ENCODE data around the gene CRYL1. TPM values are rescaled to one million over a fixed set of nuclear protein-coding genes. Genes with fewer than 3 reads are reported as not detected.
"Not testable (repeated sequence)": the region's sequence is repeated elsewhere in the genome, so short reads cannot be mapped to it uniquely, and the experiment has no call there.

CRYL1 gene
- total and polyA plus RNA-seq, 7 donors: 33.0 to 183 (median 53.5) TPM

DNA sequence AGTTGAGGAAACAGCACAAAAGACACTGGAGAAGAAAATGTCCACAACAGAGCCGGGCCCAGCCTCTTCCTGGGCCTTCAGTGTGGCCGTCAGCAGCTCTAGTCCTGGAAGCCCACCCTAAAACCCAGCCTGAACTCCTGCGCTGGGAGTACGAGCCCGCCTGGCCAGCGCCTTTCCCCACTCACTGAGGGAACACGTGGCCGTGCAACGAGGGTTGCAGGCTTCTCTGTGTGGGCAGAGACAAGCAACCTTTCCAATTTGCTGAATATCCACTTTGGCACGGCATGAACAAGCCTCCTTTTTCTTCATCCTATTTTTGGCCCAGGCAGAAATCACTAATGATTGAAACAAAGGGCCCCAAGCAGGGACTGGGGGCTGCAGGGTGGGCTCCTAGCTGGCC lies 89.2 kb downstream of the CRYL1 start:
- Histone ChIP-seq H3K4me1 (no peaks in the 10 kb centered on the region), H3K4me3 (no peak overlapping the region), H3K27me3 (no peaks in the 10 kb centered on the region), H3K9me3 (no peaks in the 10 kb centered on the region), H3K27ac (no peak overlapping the region), H3K36me3 (peaks cover 0 to 8% (median 0%) of the 10 kb centered on the region in 4 donors)
- intact Hi-C loops (cut with DNase I): no loop called here
- TF ChIP-seq POLR2A (IDR thresholded peaks at IDR 0.05) (no peak), EP300 (IDR thresholded peaks at IDR 0.05) (no peak), POLR2AphosphoS5 (IDR thresholded peaks at IDR 0.05) (no peak)
- TF ChIP-seq, protein P1, sequence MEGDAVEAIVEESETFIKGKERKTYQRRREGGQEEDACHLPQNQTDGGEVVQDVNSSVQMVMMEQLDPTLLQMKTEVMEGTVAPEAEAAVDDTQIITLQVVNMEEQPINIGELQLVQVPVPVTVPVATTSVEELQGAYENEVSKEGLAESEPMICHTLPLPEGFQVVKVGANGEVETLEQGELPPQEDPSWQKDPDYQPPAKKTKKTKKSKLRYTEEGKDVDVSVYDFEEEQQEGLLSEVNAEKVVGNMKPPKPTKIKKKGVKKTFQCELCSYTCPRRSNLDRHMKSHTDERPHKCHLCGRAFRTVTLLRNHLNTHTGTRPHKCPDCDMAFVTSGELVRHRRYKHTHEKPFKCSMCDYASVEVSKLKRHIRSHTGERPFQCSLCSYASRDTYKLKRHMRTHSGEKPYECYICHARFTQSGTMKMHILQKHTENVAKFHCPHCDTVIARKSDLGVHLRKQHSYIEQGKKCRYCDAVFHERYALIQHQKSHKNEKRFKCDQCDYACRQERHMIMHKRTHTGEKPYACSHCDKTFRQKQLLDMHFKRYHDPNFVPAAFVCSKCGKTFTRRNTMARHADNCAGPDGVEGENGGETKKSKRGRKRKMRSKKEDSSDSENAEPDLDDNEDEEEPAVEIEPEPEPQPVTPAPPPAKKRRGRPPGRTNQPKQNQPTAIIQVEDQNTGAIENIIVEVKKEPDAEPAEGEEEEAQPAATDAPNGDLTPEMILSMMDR (IDR thresholded peaks at IDR 0.05): no peak
- 94 to 96% methylated on average over 10 of the region's 10 CpGs for WGBS, 2 donors
- DNase-seq: no peak

- H3K36me3 ChIP-seq: peaks cover 0 to 12% (median 0%) of the 10 kb centered on the region in 4 donors
- no peak overlapping the region for H3K27ac ChIP-seq
These were observed 89.9 kb downstream of the CRYL1 start for GRCh38 chr13:20435616-20436368.

GRCh38 chr13:20434210-20434609 lies 91.4 kb downstream of the CRYL1 start:
- H3K9me3 ChIP-seq; H3K27me3 ChIP-seq; DNase-seq; intact Hi-C loops (cut with DNase I); H3K4me3 ChIP-seq; H3K4me1 ChIP-seq; H3K27ac ChIP-seq: not testable (repeated sequence)
- WGBS, 2 donors: 97% methylated on average over 9 of the region's 9 CpGs
- peaks cover 0 to 19% (median 0%) of the 10 kb centered on the region in 4 donors for H3K36me3 ChIP-seq

More at GRCh38 chr13:20435616-20436368, 89.9 kb downstream of the CRYL1 start:
- H3K4me3 ChIP-seq: no peak overlapping the region
- WGBS, 2 donors: 86 to 93% methylated on average over 57 of the region's 57 CpGs
- DNase-seq: no peak
- H3K9me3 ChIP-seq: no peaks in the 10 kb centered on the region
- intact Hi-C loops (cut with DNase I): no loop called here
- no peaks in the 10 kb centered on the region for H3K27me3 ChIP-seq
- TF ChIP-seq EP300 (IDR thresholded peaks at IDR 0.05) (no peak), POLR2A (IDR thresholded peaks at IDR 0.05) (no peak), POLR2AphosphoS5 (IDR thresholded peaks at IDR 0.05) (no peak)
- TF ChIP-seq, protein P1 (IDR thresholded peaks at IDR 0.05): no peak
- no peaks in the 10 kb centered on the region for H3K4me1 ChIP-seq

- no peaks in the 10 kb centered on the region for H3K9me3 ChIP-seq
- TF ChIP-seq, protein P1 (IDR thresholded peaks at IDR 0.05): no peak
- TF ChIP-seq EP300 (IDR thresholded peaks at IDR 0.05) (no peak), POLR2A (IDR thresholded peaks at IDR 0.05) (no peak), POLR2AphosphoS5 (IDR thresholded peaks at IDR 0.05) (no peak)
- H3K36me3 ChIP-seq: peaks cover 0 to 18% (median 0%) of the 10 kb centered on the region in 4 donors
- no peak overlapping the region for H3K4me3 ChIP-seq
- H3K27ac ChIP-seq: no peak overlapping the region
- WGBS, 2 donors: 94 to 95% methylated on average over 15 of the region's 15 CpGs
- intact Hi-C loops (cut with DNase I): no loop called here
- no peaks in the 10 kb centered on the region for H3K27me3 ChIP-seq
- DNase-seq: no peak
- no peaks in the 10 kb centered on the region for H3K4me1 ChIP-seq
These were observed 93.8 kb downstream of the CRYL1 start for GRCh38 chr13:20431687-20432384.

DNA sequence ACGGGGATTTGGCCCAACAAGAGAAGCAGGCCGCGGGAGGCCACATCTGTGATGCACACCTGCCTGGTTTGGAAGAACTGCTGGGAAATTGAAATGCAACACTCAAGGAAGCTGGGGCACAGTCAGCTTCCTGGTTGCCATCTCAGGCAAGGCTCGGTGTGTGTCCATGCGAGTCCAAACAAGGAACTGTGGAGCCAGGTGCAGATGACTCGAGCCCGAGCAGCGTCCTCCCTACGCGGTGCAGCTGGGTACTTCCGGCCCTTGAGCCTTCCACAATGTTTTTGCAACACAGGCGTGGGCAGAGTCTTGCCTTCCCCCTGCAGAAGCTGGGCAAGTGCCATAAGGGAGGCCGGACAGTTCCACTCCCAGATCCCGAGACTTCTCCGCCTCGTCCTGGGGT lies 94.6 kb downstream of the CRYL1 start:
- DNase-seq: no peak
- H3K4me3 ChIP-seq: no peak overlapping the region
- TF ChIP-seq, protein P1 (IDR thresholded peaks at IDR 0.05): no peak
- no peak for TF ChIP-seq POLR2A (IDR thresholded peaks at IDR 0.05)
- no peak for TF ChIP-seq EP300 (IDR thresholded peaks at IDR 0.05)
- no peak for TF ChIP-seq POLR2AphosphoS5 (IDR thresholded peaks at IDR 0.05)
- H3K4me1 ChIP-seq: no peaks in the 10 kb centered on the region
- intact Hi-C loops (cut with DNase I): no loop called here
- H3K36me3 ChIP-seq: peaks cover 0 to 21% (median 0%) of the 10 kb centered on the region in 4 donors
- H3K27me3 ChIP-seq: no peaks in the 10 kb centered on the region
- WGBS, 2 donors: 88 to 95% methylated on average over 16 of the region's 16 CpGs
- H3K27ac ChIP-seq: no peak overlapping the region
- no peaks in the 10 kb centered on the region for H3K9me3 ChIP-seq

All from sigmoid colon (tissue), 7 donors.